Activated CD8-positive, alpha-beta memory T cell treated with anti-CD3 and anti-CD28 coated beads, Interleukin-2, amount 50 U/mL, for 24 hours (primary cell): ENCODE results near the gene KASH5.
"Not testable (repeated sequence)": the region's sequence is repeated elsewhere in the genome, so short reads cannot be mapped to it uniquely, and the experiment has no call there.

Experiments
- DNase-seq: peaks from one replicate; pipeline ENCODE4 v3.0.0-alpha.2; 2020; ENCODE audit errors: extremely low read depth

KASH5 gene

DNA sequence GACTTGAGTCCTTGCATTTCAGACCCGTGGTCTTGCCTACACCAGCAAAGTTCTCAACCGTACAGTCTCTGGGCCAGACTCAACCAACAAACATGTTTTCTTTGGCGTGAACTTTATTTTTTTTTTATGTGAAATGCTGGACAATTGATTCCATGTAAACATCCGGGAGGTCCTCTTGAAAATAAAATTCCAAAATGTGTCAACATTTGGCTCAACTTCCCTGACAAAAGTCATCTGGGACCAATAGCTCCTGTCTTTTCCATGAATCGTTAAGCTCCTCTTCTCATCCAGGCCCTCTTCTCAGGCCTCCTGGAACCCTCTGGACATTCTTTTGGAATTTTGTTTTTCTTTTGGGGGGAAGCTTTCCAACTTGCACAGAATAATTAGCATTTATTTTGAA, 67.7 kb downstream of the KASH5 start:
- no peak for DNase-seq

DNA sequence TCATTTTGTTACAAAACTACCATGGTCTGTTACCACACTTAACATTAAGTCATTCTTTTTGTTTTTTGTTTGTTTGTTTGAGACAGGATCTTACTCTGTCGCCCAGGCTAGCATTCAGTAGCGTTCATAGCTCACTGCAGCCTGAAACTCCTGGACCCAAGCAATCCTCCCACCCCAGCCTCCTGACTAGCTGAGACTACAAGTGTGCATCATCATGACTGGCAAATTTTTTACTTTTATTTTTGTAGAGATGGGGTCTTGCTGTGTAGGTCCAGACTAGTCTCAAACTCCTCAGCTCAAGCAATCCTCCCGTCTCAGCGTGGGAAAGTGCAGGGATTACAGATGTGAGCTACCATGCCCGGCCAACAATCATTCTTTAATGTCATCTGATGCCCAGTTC, 68.3 kb downstream of the KASH5 start:
- no peak for DNase-seq

DNA sequence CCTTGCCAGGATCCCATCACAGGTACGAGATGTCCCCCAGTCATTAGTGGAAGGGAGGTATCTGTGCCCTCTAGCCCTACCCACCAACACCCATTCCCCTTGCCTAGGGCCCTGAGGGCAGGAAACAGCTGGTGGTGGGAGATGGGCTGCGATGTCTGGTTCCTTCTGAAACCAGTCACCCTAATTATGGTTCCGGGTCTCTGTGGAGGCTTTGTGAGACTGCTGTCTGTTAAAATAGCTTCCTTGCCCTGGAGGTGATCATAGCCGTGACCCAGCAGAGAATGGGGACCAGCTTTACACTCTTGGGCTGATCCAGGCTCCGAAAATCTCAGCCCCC, 70.5 kb downstream of the KASH5 start:
- DNase-seq = no peak

DNA sequence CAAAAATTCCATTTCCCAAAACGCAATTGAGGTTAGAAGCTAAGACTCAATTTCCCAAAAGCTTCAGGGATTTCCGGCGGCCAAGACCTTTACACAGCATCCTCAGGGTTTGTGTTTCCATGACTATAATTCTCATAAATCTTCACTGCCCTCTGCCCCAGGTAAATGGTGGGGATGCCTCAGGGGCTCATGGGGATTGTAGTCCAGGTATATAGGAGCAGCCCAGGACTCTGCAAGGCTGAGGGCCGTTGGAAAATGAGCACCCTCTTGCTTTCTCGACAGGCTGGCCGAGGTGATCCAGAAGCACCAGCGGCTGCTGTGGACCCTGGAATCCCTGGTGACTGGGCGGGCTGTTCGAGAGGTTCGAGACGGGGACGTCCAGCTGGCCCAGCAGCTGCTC, 71.3 kb downstream of the KASH5 start:
- no peak for DNase-seq

GRCh38 chr19:49461130-49461529, 73.1 kb downstream of the KASH5 start:
- not testable (repeated sequence) for DNase-seq

DNA sequence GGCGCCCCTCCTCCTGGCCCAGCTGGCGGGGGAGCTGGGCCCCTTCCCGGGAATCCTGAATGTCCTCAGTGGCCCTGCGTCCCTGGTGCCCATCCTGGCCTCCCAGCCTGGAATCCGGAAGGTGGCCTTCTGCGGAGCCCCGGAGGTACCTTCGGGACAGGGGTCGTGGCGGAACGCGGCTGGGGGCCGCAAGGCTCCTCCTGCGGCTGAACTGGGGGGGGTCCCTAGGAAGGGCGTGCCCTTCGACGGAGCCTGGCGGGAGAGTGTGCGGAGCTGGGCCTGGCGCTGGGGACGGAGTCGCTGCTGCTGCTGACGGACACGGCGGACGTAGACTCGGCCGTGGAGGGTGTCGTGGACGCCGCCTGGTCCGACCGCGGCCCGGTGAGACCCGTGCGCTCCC, 73.6 kb downstream of the KASH5 start:
- DNase-seq = no peak

- DNase-seq = no peak
Measured at GRCh38 chr19:49462492-49462891, 74.4 kb downstream of the KASH5 start.

- DNase-seq = no peak
Measured at GRCh38 chr19:49463960-49464740, 76.1 kb downstream of the KASH5 start.

- DNase-seq = no peak
Measured at GRCh38 chr19:49465371-49465770, 77.3 kb downstream of the KASH5 start.
